Large intestine (tissue), 3 donors: ENCODE measurements around the gene WDFY4. TPM values are rescaled to one million over a fixed set of nuclear protein-coding genes. Genes with fewer than 3 reads are reported as not detected.
A peak's percentile ranks its signal among the peaks of the same experiment; 100 is the strongest.

ENCODE experiments used
- DNase-seq, 2 donors: peaks; one replicate each; pipeline versions ENCODE4 v3.0.0 to v3.0.0-alpha.2; 2013
- H3K27ac ChIP-seq: one replicate; pipeline ENCODE4 v1.5.1; 2013; ENCODE audit warnings: low read length
- H3K27me3 ChIP-seq: 2 replicates; pipeline ENCODE4 v1.6.1; 2013; ENCODE audit warnings: low read length; ENCODE audit not compliant: control insufficient read depth, insufficient read depth
- H3K36me3 ChIP-seq: 2 replicates; pipeline ENCODE4 v1.6.1; 2013; ENCODE audit warnings: low read length; ENCODE audit not compliant: control insufficient read depth, insufficient read depth
- H3K4me1 ChIP-seq: one replicate; pipeline ENCODE4 v1.6.1; 2013; ENCODE audit warnings: low read length; ENCODE audit not compliant: control insufficient read depth, insufficient read depth
- H3K4me3 ChIP-seq: one replicate; pipeline ENCODE4 v1.5.1; 2013; ENCODE audit warnings: low read length
- H3K9me3 ChIP-seq: one replicate; pipeline ENCODE4 v1.6.1; 2013; ENCODE audit warnings: mild to moderate bottlenecking, low read depth, low read length, moderate library complexity; ENCODE audit not compliant: control insufficient read depth
- WGBS: methylation state at CpG from one replicate; pipeline ENCODE4 v1.1.5; 2013; ENCODE audit warnings: low lambda C conversion rate; ENCODE audit not compliant: insufficient coverage; 5-methylcytosine and 5-hydroxymethylcytosine counted together
- polyA plus RNA-seq: library from polyadenylated mRNA; unstranded; fragments of 120-200 nt; gene quantifications from one replicate; pipeline ENCODE4 v1.2.1, GENCODE V29; 2013

The WDFY4 gene
- polyA plus RNA-seq, 1 donor, result 3.5 TPM

GRCh38 chr10:48938281-48938680, 253.6 kb downstream of the WDFY4 start:
- no CpG with 5 or more reads among the region's 2 CpGs for WGBS
- no peak for DNase-seq

GRCh38 chr10:48938990-48939536, 254.4 kb downstream of the WDFY4 start:
- Histone ChIP-seq H3K4me1 (no peaks in the 10 kb centered on the region), H3K36me3 (no peaks in the 10 kb centered on the region), H3K27ac (no peak overlapping the region), H3K4me3 (no peak overlapping the region), H3K27me3 (peaks cover 6% of the 10 kb centered on the region), H3K9me3 (no peaks in the 10 kb centered on the region)
- no peak for DNase-seq
- WGBS, result no CpG with 5 or more reads among the region's 6 CpGs

More at GRCh38 chr10:48938281-48938680, 253.6 kb downstream of the WDFY4 start:
- H3K4me1 ChIP-seq, result no peaks in the 10 kb centered on the region
- H3K27ac ChIP-seq, result no peak overlapping the region
- no peaks in the 10 kb centered on the region for H3K9me3 ChIP-seq
- peaks cover 6% of the 10 kb centered on the region for H3K27me3 ChIP-seq
- no peaks in the 10 kb centered on the region for H3K36me3 ChIP-seq
- H3K4me3 ChIP-seq, result no peak overlapping the region

GRCh38 chr10:48939790-48940325, 255.2 kb downstream of the WDFY4 start, which contains the start of gene LRRC18:
Gene LRRC18, minus strand, starts transcription at chr10:48939840. Its CDS starts 25,685 bp downstream, at chr10:48914155.
- no peak within 1 kb of the TSS for H3K4me3 ChIP-seq
- H3K9me3 ChIP-seq, result no peaks in the 10 kb centered on the region
- H3K36me3 ChIP-seq, result no peaks in the 10 kb centered on the region
- DNase-seq, result no peak
- WGBS, result no CpG with 5 or more reads among the region's 2 CpGs
- no peak within 1 kb of the TSS for H3K27ac ChIP-seq
- no peaks in the 10 kb centered on the region for H3K4me1 ChIP-seq
- no peaks in the 10 kb centered on the region for H3K27me3 ChIP-seq

GRCh38 chr10:48940372-48940771, 255.7 kb downstream of the WDFY4 start:
- 92% methylated on average over 2 of the region's 5 CpGs for WGBS
- H3K27ac ChIP-seq, result no peak overlapping the region

GRCh38 chr10:48940958-48941357, 256.3 kb downstream of the WDFY4 start:
- DNase-seq, result no peak
- Histone ChIP-seq H3K4me1 (peaks cover 9% of the 10 kb centered on the region), H3K27me3 (no peaks in the 10 kb centered on the region), H3K9me3 (no peaks in the 10 kb centered on the region), H3K36me3 (no peaks in the 10 kb centered on the region), H3K27ac (no peak overlapping the region), H3K4me3 (no peak overlapping the region)
- no CpG with 5 or more reads among the region's 7 CpGs for WGBS

More at GRCh38 chr10:48940372-48940771, 255.7 kb downstream of the WDFY4 start:
- Histone ChIP-seq H3K9me3 (no peaks in the 10 kb centered on the region), H3K36me3 (no peaks in the 10 kb centered on the region), H3K27me3 (no peaks in the 10 kb centered on the region), H3K4me3 (no peak overlapping the region), H3K4me1 (peaks cover 4% of the 10 kb centered on the region)
- DNase-seq, result no peak

- H3K9me3 ChIP-seq, result no peaks in the 10 kb centered on the region
- no CpG with 5 or more reads among the region's 10 CpGs for WGBS
- no peak for DNase-seq
Observed at GRCh38 chr10:48941427-48942075, 256.9 kb downstream of the WDFY4 start.

GRCh38 chr10:48943096-48943495, 258.4 kb downstream of the WDFY4 start:
- WGBS, result no CpG with 5 or more reads among the region's 10 CpGs
- H3K36me3 ChIP-seq, result no peaks in the 10 kb centered on the region
- H3K27me3 ChIP-seq, result no peaks in the 10 kb centered on the region
- H3K4me1 ChIP-seq, result peaks cover 13% of the 10 kb centered on the region
- H3K4me3 ChIP-seq, result no peak overlapping the region
- no peak for DNase-seq
- H3K27ac ChIP-seq, result no peak overlapping the region
- H3K9me3 ChIP-seq, result no peaks in the 10 kb centered on the region

More at GRCh38 chr10:48941427-48942075, 256.9 kb downstream of the WDFY4 start:
- H3K36me3 ChIP-seq, result no peaks in the 10 kb centered on the region
- H3K27me3 ChIP-seq, result no peaks in the 10 kb centered on the region
- H3K4me1 ChIP-seq, result peaks cover 13% of the 10 kb centered on the region
- H3K27ac ChIP-seq, result no peak overlapping the region
- no peak overlapping the region for H3K4me3 ChIP-seq

GRCh38 chr10:48944171-48944570, 259.5 kb downstream of the WDFY4 start:
- DNase-seq, result no peak
- peaks cover 13% of the 10 kb centered on the region for H3K4me1 ChIP-seq
- H3K27me3 ChIP-seq, result no peaks in the 10 kb centered on the region
- H3K27ac ChIP-seq, result no peak overlapping the region
- no CpG with 5 or more reads among the region's 3 CpGs for WGBS
- H3K4me3 ChIP-seq, result no peak overlapping the region
- H3K36me3 ChIP-seq, result no peaks in the 10 kb centered on the region
- H3K9me3 ChIP-seq, result no peaks in the 10 kb centered on the region

- WGBS, result no CpG with 5 or more reads among the region's 6 CpGs
- no peaks in the 10 kb centered on the region for H3K27me3 ChIP-seq
- DNase-seq, result peak; percentile 27 to 74
- no peak overlapping the region for H3K4me3 ChIP-seq
- H3K36me3 ChIP-seq, result no peaks in the 10 kb centered on the region
- H3K9me3 ChIP-seq, result no peaks in the 10 kb centered on the region
- peaks cover 13% of the 10 kb centered on the region for H3K4me1 ChIP-seq
- peak overlapping the region; percentile 23 for H3K27ac ChIP-seq
Observed at GRCh38 chr10:48945441-48946130, 260.9 kb downstream of the WDFY4 start.

- no peaks in the 10 kb centered on the region for H3K9me3 ChIP-seq
- DNase-seq, result peak in 1 of 2 donors; percentile 17
- 100% methylated on average over 1 of the region's 5 CpGs for WGBS
- no peaks in the 10 kb centered on the region for H3K36me3 ChIP-seq
- no peak overlapping the region for H3K27ac ChIP-seq
- H3K4me3 ChIP-seq, result no peak overlapping the region
- peaks cover 13% of the 10 kb centered on the region for H3K4me1 ChIP-seq
- H3K27me3 ChIP-seq, result no peaks in the 10 kb centered on the region
Observed at GRCh38 chr10:48946332-48946731, 261.7 kb downstream of the WDFY4 start.
